ENCODE data around the gene TACR2. TPM values are rescaled to one million over a fixed set of nuclear protein-coding genes. Genes with fewer than 3 reads are reported as not detected.

TACR2 gene
- total and polyA plus RNA-seq, 2 of the 13 experiments (the other 11 are each of a cell fraction or from before 2014, with no cell fraction given): 0.04 TPM; not detected in 1

DNA sequence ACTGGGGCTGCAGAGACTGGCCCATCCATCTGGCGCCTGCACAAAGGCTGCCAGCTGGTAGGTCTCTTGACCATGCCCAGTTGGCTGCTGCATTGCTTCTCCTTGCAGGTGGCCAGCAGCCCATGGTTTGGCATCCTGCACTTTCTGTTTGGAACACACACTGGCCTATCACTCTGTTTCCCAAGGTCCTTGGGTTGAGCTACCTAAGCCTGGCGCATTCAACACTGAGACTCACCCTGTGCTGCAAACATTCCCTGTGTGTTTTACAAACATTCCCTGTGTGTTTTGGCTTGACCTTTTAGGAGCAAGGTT is 55.5 kb downstream of the TACR2 start:
- no peaks in the 10 kb centered on the region for H3K36me3 ChIP-seq (replicated peaks in 1 of 2; ENCODE audit: control insufficient read depth in 1 of 2, insufficient read depth in 2 of 2, low read length in 2 of 2)
- no peaks in the 10 kb centered on the region for H3K79me2 ChIP-seq (ENCODE audit: insufficient read depth, low read length)
- H3K27ac ChIP-seq (ENCODE audit: extremely low read length, insufficient read depth, low read length): no peak overlapping the region
- in situ Hi-C loops (cut with HindIII; ENCODE audit: extremely low pct_ligation_motif_present, low pct_unique_long_range_greater_than_20kb) (no loop called here), intact Hi-C loops (cut with micrococcal nuclease; ENCODE audit: unreplicated experiment) (no loop called here)
- FAIRE-seq: no peak
- H4K20me1 ChIP-seq (ENCODE audit: insufficient read depth, low read length): no peaks in the 10 kb centered on the region
- no peak overlapping the region for H3K4me2 ChIP-seq (ENCODE audit: low read depth, low read length)
- DNase-seq (ENCODE audit: low spot score): no peak
- no peaks in the 10 kb centered on the region for H3K4me1 ChIP-seq (ENCODE audit: insufficient read depth, low read length)
- no peak overlapping the region for H3K4me3 ChIP-seq (replicated peaks in 1 of 3; ENCODE audit: insufficient read depth in 1 of 3, low read depth in 2 of 3, low read length in 3 of 3)
- TF ChIP-seq, protein P1, sequence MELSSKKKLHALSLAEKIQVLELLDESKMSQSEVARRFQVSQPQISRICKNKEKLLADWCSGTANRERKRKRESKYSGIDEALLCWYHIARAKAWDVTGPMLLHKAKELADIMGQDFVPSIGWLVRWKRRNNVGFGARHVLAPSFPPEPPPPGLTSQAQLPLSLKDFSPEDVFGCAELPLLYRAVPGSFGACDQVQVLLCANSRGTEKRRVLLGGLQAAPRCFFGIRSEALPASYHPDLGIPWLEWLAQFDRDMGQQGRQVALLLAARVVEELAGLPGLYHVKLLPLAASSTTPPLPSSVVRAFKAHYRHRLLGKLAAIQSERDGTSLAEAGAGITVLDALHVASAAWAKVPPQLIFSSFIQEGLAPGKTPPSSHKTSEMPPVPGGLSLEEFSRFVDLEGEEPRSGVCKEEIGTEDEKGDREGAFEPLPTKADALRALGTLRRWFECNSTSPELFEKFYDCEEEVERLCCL (CRISPR knock-in tag; IDR thresholded peaks at IDR 0.05; ENCODE audit: borderline replicate concordance): no peak
- TF ChIP-seq ZNF510 (CRISPR knock-in tag; IDR thresholded peaks at IDR 0.05; ENCODE audit: low read depth) (no peak), ZNF788 (CRISPR knock-in tag; IDR thresholded peaks at IDR 0.05; ENCODE audit: borderline replicate concordance) (no peak), ZNF274 (CRISPR knock-in tag; IDR thresholded peaks at IDR 0.05) (no peak), DPF2 (CRISPR knock-in tag; IDR thresholded peaks at IDR 0.05; ENCODE audit: borderline replicate concordance, low read depth) (no peak), ZNF737 (CRISPR knock-in tag; IDR thresholded peaks at IDR 0.05; ENCODE audit: borderline replicate concordance) (no peak), MZF1 (CRISPR knock-in tag; IDR thresholded peaks at IDR 0.05; ENCODE audit: borderline replicate concordance) (no peak), FIP1L1 (IDR thresholded peaks at IDR 0.05; ENCODE audit: borderline replicate concordance, insufficient read depth, low read depth, low read length) (no peak), ZNF441 (CRISPR knock-in tag; IDR thresholded peaks at IDR 0.05; ENCODE audit: borderline replicate concordance) (no peak), JARID2 (CRISPR knock-in tag; IDR thresholded peaks at IDR 0.05; ENCODE audit: insufficient replicate concordance) (no peak), MIXL1 (CRISPR knock-in tag; IDR thresholded peaks at IDR 0.05) (no peak), SP1 (IDR thresholded peaks at IDR 0.05) (no peak), SP1 (CRISPR knock-in tag; IDR thresholded peaks at IDR 0.05) (no peak), ZNF253 (CRISPR knock-in tag; IDR thresholded peaks at IDR 0.05; ENCODE audit: borderline replicate concordance) (no peak), MXI1 (IDR thresholded peaks at IDR 0.05; ENCODE audit: borderline replicate concordance, low read depth, low read length) (no peak)
- TF ChIP-seq, protein P2, sequence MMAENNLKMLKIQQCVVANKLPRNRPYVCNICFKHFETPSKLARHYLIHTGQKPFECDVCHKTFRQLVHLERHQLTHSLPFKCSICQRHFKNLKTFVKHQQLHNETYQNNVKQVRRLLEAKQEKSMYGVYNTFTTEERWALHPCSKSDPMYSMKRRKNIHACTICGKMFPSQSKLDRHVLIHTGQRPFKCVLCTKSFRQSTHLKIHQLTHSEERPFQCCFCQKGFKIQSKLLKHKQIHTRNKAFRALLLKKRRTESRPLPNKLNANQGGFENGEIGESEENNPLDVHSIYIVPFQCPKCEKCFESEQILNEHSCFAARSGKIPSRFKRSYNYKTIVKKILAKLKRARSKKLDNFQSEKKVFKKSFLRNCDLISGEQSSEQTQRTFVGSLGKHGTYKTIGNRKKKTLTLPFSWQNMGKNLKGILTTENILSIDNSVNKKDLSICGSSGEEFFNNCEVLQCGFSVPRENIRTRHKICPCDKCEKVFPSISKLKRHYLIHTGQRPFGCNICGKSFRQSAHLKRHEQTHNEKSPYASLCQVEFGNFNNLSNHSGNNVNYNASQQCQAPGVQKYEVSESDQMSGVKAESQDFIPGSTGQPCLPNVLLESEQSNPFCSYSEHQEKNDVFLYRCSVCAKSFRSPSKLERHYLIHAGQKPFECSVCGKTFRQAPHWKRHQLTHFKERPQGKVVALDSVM (CRISPR knock-in tag; IDR thresholded peaks at IDR 0.05): no peak
- TF ChIP-seq, protein P3, sequence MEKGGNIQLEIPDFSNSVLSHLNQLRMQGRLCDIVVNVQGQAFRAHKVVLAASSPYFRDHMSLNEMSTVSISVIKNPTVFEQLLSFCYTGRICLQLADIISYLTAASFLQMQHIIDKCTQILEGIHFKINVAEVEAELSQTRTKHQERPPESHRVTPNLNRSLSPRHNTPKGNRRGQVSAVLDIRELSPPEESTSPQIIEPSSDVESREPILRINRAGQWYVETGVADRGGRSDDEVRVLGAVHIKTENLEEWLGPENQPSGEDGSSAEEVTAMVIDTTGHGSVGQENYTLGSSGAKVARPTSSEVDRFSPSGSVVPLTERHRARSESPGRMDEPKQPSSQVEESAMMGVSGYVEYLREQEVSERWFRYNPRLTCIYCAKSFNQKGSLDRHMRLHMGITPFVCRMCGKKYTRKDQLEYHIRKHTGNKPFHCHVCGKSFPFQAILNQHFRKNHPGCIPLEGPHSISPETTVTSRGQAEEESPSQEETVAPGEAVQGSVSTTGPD (CRISPR knock-in tag; IDR thresholded peaks at IDR 0.05): no peak
- ChIA-PET CTCF (ENCODE audit: low intra/inter-chr PET ratio, low total read pairs) (no interaction called here), POLR2A (no interaction called here)
- BruUV-seq (replicated peaks): no TSS peak
- no peaks in the 10 kb centered on the region for H3K9me3 ChIP-seq (ENCODE audit: low read length)
- WGBS (ENCODE audit: low lambda C conversion rate): 55% methylated on average over 2 of the region's 2 CpGs
- peaks cover 0 to 18% of the 10 kb centered on the region in 2 experiments; a peak in 3 of 5 replicates for H3K27me3 ChIP-seq (ENCODE audit: control insufficient read depth in 1 of 2, insufficient read depth in 2 of 2, low read length in 2 of 2)
- H2AFZ ChIP-seq (ENCODE audit: low read length): no peak overlapping the region
- 0 out of 3 replicates have a peak, but pooled peaks have one; percentile 19 for ATAC-seq
- H3K9ac ChIP-seq (ENCODE audit: insufficient read depth, low read depth, low read length): no peak overlapping the region

Data from HepG2 (cell line).